Astrocyte (in vitro differentiated cells and primary cell): Measurements from ENCODE around the gene IDNK. TPM values are rescaled to one million over a fixed set of nuclear protein-coding genes. Genes with fewer than 3 reads are reported as not detected.

Experiments used
- DNase-seq: peaks from one replicate; pipeline ENCODE4 v3.0.0-alpha.2; 2010; ENCODE audit warnings: low read depth
- FAIRE-seq: peaks from 2 replicates; lab custom pipeline; 2011; peaks lifted over from hg19 to GRCh38; lab: Jason Lieb, UNC
- H2AFZ ChIP-seq: 2 replicates; pipeline ENCODE4 v1.6.0; 2012; ENCODE audit warnings: low read depth, low read length, inconsistent platforms
- H3K27ac ChIP-seq: 2 replicates; pipeline ENCODE4 v1.5.1; 2011; ENCODE audit warnings: low read depth, low read length, inconsistent platforms
- H3K27me3 ChIP-seq: 2 replicates; pipeline ENCODE4 v1.6.0; 2011; ENCODE audit warnings: low read length, inconsistent platforms; ENCODE audit not compliant: insufficient read depth
- H3K36me3 ChIP-seq: 2 replicates; pipeline ENCODE4 v1.5.1; 2011; ENCODE audit warnings: low read length, inconsistent platforms; ENCODE audit not compliant: insufficient read depth
- H3K4me1 ChIP-seq: 2 replicates; pipeline ENCODE4 v1.5.1; 2011; ENCODE audit warnings: low read length, inconsistent platforms; ENCODE audit not compliant: insufficient read depth
- H3K4me2 ChIP-seq: 2 replicates; pipeline ENCODE4 v1.6.0; 2012; ENCODE audit warnings: low read length, inconsistent platforms
- H3K4me3 ChIP-seq: 2 replicates; pipeline ENCODE4 v1.5.1; 2011; ENCODE audit warnings: low read depth, mild to moderate bottlenecking, low read length, inconsistent platforms; ENCODE audit not compliant: insufficient read depth
- H3K79me2 ChIP-seq: 2 replicates; pipeline ENCODE4 v1.6.0; 2012; ENCODE audit warnings: mild to moderate bottlenecking, low read length, inconsistent platforms; ENCODE audit not compliant: insufficient read depth
- H3K9ac ChIP-seq: 2 replicates; pipeline ENCODE4 v1.6.0; 2012; ENCODE audit warnings: mild to moderate bottlenecking, low read length, inconsistent platforms
- H3K9me3 ChIP-seq: 2 replicates; pipeline ENCODE4 v1.5.1; 2012; ENCODE audit warnings: low read depth, mild to moderate bottlenecking, low read length, inconsistent platforms; ENCODE audit not compliant: insufficient read depth
- H4K20me1 ChIP-seq: 2 replicates; pipeline ENCODE4 v1.6.0; 2012; ENCODE audit warnings: low read length, inconsistent platforms; ENCODE audit not compliant: insufficient read depth
- H3K27ac Mint-ChIP-seq: one replicate; pipeline ENCODE4 v1.8.0; 2021; ENCODE audit warnings: mild to moderate bottlenecking, mixed read lengths; ENCODE audit not compliant: unreplicated experiment
- H3K27me3 Mint-ChIP-seq: one replicate; pipeline ENCODE4 v1.8.0; 2021; ENCODE audit warnings: low read depth, mixed read lengths; ENCODE audit not compliant: unreplicated experiment
- H3K36me3 Mint-ChIP-seq: one replicate; pipeline ENCODE4 v1.8.0; 2021; ENCODE audit warnings: low read depth, mixed read lengths; ENCODE audit not compliant: unreplicated experiment
- H3K4me1 Mint-ChIP-seq: one replicate; pipeline ENCODE4 v1.8.0; 2021; ENCODE audit warnings: low read depth, mixed read lengths; ENCODE audit not compliant: unreplicated experiment
- H3K4me3 Mint-ChIP-seq: one replicate; pipeline ENCODE4 v1.8.0; 2021; ENCODE audit warnings: mild to moderate bottlenecking, moderate library complexity, mixed read lengths; ENCODE audit not compliant: unreplicated experiment
- H3K9me3 Mint-ChIP-seq: one replicate; pipeline ENCODE4 v1.8.0; 2021; ENCODE audit warnings: mild to moderate bottlenecking, mixed read lengths; ENCODE audit not compliant: unreplicated experiment
- CTCF ChIP-seq: IDR thresholded peaks from 2 replicates; pipeline ENCODE4 v1.5.1; 2011; ENCODE audit warnings: low read depth, mild to moderate bottlenecking, inconsistent platforms, low read length, moderate library complexity; ENCODE audit not compliant: insufficient read depth
- EZH2 ChIP-seq: IDR thresholded peaks from 2 replicates; pipeline ENCODE4 v1.6.1; 2012; ENCODE audit warnings: mild to moderate bottlenecking, low read length, inconsistent platforms; ENCODE audit not compliant: insufficient read depth
- total RNA-seq: library from RNA; stranded (reverse); gene quantifications from 2 replicates; pipeline ENCODE4 v1.2.1, GENCODE V29; 2021

The IDNK gene
- total RNA-seq, 1 donor from 2014 or later: 1.8 TPM

- no peak overlapping the region for H2AFZ ChIP-seq
- peaks cover 18% of the 10 kb centered on the region for H3K36me3 Mint-ChIP-seq
- no peak overlapping the region for H3K27ac ChIP-seq
- H3K4me3 Mint-ChIP-seq: no peak overlapping the region
- H3K36me3 ChIP-seq: peaks cover 40% of the 10 kb centered on the region
- H3K27ac Mint-ChIP-seq: no peak overlapping the region
- H3K4me1 Mint-ChIP-seq: peaks cover 3% of the 10 kb centered on the region
- H3K79me2 ChIP-seq: peaks cover 59% of the 10 kb centered on the region
- DNase-seq: no peak
- peaks cover 48% of the 10 kb centered on the region for H4K20me1 ChIP-seq
- H3K4me1 ChIP-seq: no peaks in the 10 kb centered on the region
- no peak for TF ChIP-seq CTCF
- no peak for TF ChIP-seq EZH2
- H3K9ac ChIP-seq: no peak overlapping the region
- H3K27me3 Mint-ChIP-seq: no peaks in the 10 kb centered on the region
- H3K4me3 ChIP-seq: no peak overlapping the region
- no peak for FAIRE-seq
- no peaks in the 10 kb centered on the region for H3K27me3 ChIP-seq
- H3K4me2 ChIP-seq: no peak overlapping the region
- H3K9me3 ChIP-seq: no peaks in the 10 kb centered on the region
- H3K9me3 Mint-ChIP-seq: no peaks in the 10 kb centered on the region
These were observed 46.1 kb downstream of the IDNK start for GRCh38 chr9:83669067-83669466.

- Histone ChIP-seq H2AFZ (no peak overlapping the region), H3K9ac (no peak overlapping the region), H3K4me3 (no peak overlapping the region), H4K20me1 (peaks cover 60% of the 10 kb centered on the region), H3K4me1 (peaks cover 2% of the 10 kb centered on the region), H3K27ac (no peak overlapping the region), H3K36me3 (peaks cover 44% of the 10 kb centered on the region), H3K9me3 (no peaks in the 10 kb centered on the region), H3K4me2 (no peak overlapping the region), H3K79me2 (peaks cover 68% of the 10 kb centered on the region), H3K27me3 (no peaks in the 10 kb centered on the region)
- no peaks in the 10 kb centered on the region for H3K9me3 Mint-ChIP-seq
- no peaks in the 10 kb centered on the region for H3K27me3 Mint-ChIP-seq
- H3K36me3 Mint-ChIP-seq: peaks cover 13% of the 10 kb centered on the region
- no peak for FAIRE-seq
- peaks cover 3% of the 10 kb centered on the region for H3K4me1 Mint-ChIP-seq
- no peak for DNase-seq
- H3K4me3 Mint-ChIP-seq: no peak overlapping the region
- H3K27ac Mint-ChIP-seq: no peak overlapping the region
- TF ChIP-seq EZH2 (no peak), CTCF (no peak)
These were observed 47.4 kb downstream of the IDNK start for GRCh38 chr9:83670381-83670780.

- FAIRE-seq: no peak
- Mint-ChIP-seq H3K9me3 (no peaks in the 10 kb centered on the region), H3K4me1 (peaks cover 3% of the 10 kb centered on the region), H3K4me3 (no peak overlapping the region), H3K27ac (no peak overlapping the region), H3K36me3 (peaks cover 13% of the 10 kb centered on the region), H3K27me3 (no peaks in the 10 kb centered on the region)
- no peak for TF ChIP-seq EZH2
- no peak for TF ChIP-seq CTCF
- Histone ChIP-seq H3K27me3 (no peaks in the 10 kb centered on the region), H3K79me2 (peaks cover 71% of the 10 kb centered on the region), H2AFZ (no peak overlapping the region), H3K4me1 (peaks cover 4% of the 10 kb centered on the region), H3K4me3 (no peak overlapping the region), H3K9me3 (no peaks in the 10 kb centered on the region), H3K4me2 (no peak overlapping the region), H3K9ac (no peak overlapping the region), H3K36me3 (peaks cover 37% of the 10 kb centered on the region), H4K20me1 (peaks cover 64% of the 10 kb centered on the region), H3K27ac (no peak overlapping the region)
- no peak for DNase-seq
These were observed 48.5 kb downstream of the IDNK start for GRCh38 chr9:83671451-83671850.
